ENCODE results near the gene CFI.
A peak's percentile ranks its signal among the peaks of the same experiment; 100 is the strongest.

Gene CFI

GRCh38 chr4:109833756-109834155 is 32.0 kb upstream of the CFI start:
- no peaks in the 10 kb centered on the region for H3K4me1 ChIP-seq (ENCODE audit: insufficient read depth, low read length, poor library complexity, severe bottlenecking)
- H3K27me3 ChIP-seq (ENCODE audit: insufficient read depth, low read length, poor library complexity, severe bottlenecking), result no peaks in the 10 kb centered on the region
- no peaks in the 10 kb centered on the region for H3K36me3 ChIP-seq (ENCODE audit: insufficient read depth, low read length)
- no peak overlapping the region for H3K9ac ChIP-seq (ENCODE audit: low read depth, low read length, poor library complexity, severe bottlenecking)
- TF ChIP-seq EZH2phosphoT487 (IDR thresholded peaks at IDR 0.05; ENCODE audit: borderline replicate concordance) (no peak), CTCF (conservative IDR thresholded peaks at IDR 0.05; ENCODE audit: low read length) (no peak)
- H4K20me1 ChIP-seq (ENCODE audit: insufficient read depth, low read length, poor library complexity, severe bottlenecking), result no peaks in the 10 kb centered on the region
- H3K9me3 ChIP-seq (ENCODE audit: insufficient read depth, low read depth, low read length), result no peaks in the 10 kb centered on the region
- no peak overlapping the region for H3K4me3 ChIP-seq (ENCODE audit: low read length, poor library complexity, severe bottlenecking)
- H3K9me2 ChIP-seq (replicated peaks; ENCODE audit: low read depth, low read length), result no peaks in the 10 kb centered on the region
- H2AFZ ChIP-seq (ENCODE audit: low read length), result no peak overlapping the region
- no peak overlapping the region for H3K4me2 ChIP-seq (ENCODE audit: low read depth, low read length, poor library complexity, severe bottlenecking)
- H3K79me2 ChIP-seq (ENCODE audit: insufficient read depth, low read length), result no peaks in the 10 kb centered on the region
- H3F3A ChIP-seq (ENCODE audit: low read depth), result no peaks in the 10 kb centered on the region

GRCh38 chr4:109827672-109828071 is 25.9 kb upstream of the CFI start, which contains the start of gene RRH:
TSS of gene RRH (plus strand) at chr4:109827972. CDS start at chr4:109828028, 56 bp downstream.
- TF ChIP-seq EZH2phosphoT487 (IDR thresholded peaks at IDR 0.05; ENCODE audit: borderline replicate concordance) (no peak), CTCF (conservative IDR thresholded peaks at IDR 0.05; ENCODE audit: low read length) (no peak)
- Histone ChIP-seq H4K20me1 (ENCODE audit: insufficient read depth, low read length, poor library complexity, severe bottlenecking) (no peaks in the 10 kb centered on the region), H3K79me2 (ENCODE audit: insufficient read depth, low read length) (no peaks in the 10 kb centered on the region), H3K4me1 (ENCODE audit: insufficient read depth, low read length, poor library complexity, severe bottlenecking) (no peaks in the 10 kb centered on the region), H3K9me2 (replicated peaks; ENCODE audit: low read depth, low read length) (no peaks in the 10 kb centered on the region), H3K4me2 (ENCODE audit: low read depth, low read length, poor library complexity, severe bottlenecking) (no peak within 1 kb of the TSS), H3K9me3 (ENCODE audit: insufficient read depth, low read depth, low read length) (no peaks in the 10 kb centered on the region), H2AFZ (ENCODE audit: low read length) (no peak within 1 kb of the TSS), H3K4me3 (ENCODE audit: low read length, poor library complexity, severe bottlenecking) (no peak within 1 kb of the TSS), H3K9ac (ENCODE audit: low read depth, low read length, poor library complexity, severe bottlenecking) (no peak within 1 kb of the TSS), H3F3A (ENCODE audit: low read depth) (no peaks in the 10 kb centered on the region), H3K36me3 (ENCODE audit: insufficient read depth, low read length) (peaks cover 21% of the 10 kb centered on the region; the same call in 1 of the 2 replicates), H3K27me3 (ENCODE audit: insufficient read depth, low read length, poor library complexity, severe bottlenecking) (no peaks in the 10 kb centered on the region)

- H3F3A ChIP-seq (ENCODE audit: low read depth), result no peaks in the 10 kb centered on the region
Observed at GRCh38 chr4:109826719-109827118, 24.9 kb upstream of the CFI start.

More at GRCh38 chr4:109826719-109827118, 24.9 kb upstream of the CFI start:
- Histone ChIP-seq H2AFZ (ENCODE audit: low read length) (no peak overlapping the region), H4K20me1 (ENCODE audit: insufficient read depth, low read length, poor library complexity, severe bottlenecking) (no peaks in the 10 kb centered on the region), H3K9me2 (replicated peaks; ENCODE audit: low read depth, low read length) (no peaks in the 10 kb centered on the region), H3K27me3 (ENCODE audit: insufficient read depth, low read length, poor library complexity, severe bottlenecking) (no peaks in the 10 kb centered on the region), H3K9me3 (ENCODE audit: insufficient read depth, low read depth, low read length) (no peaks in the 10 kb centered on the region), H3K4me2 (ENCODE audit: low read depth, low read length, poor library complexity, severe bottlenecking) (no peak overlapping the region), H3K4me3 (ENCODE audit: low read length, poor library complexity, severe bottlenecking) (no peak overlapping the region), H3K4me1 (ENCODE audit: insufficient read depth, low read length, poor library complexity, severe bottlenecking) (peaks cover 3% of the 10 kb centered on the region), H3K79me2 (ENCODE audit: insufficient read depth, low read length) (0 out of 2 replicates have a peak, but pooled peaks cover under 1% of the 10 kb centered on the region), H3K9ac (ENCODE audit: low read depth, low read length, poor library complexity, severe bottlenecking) (no peak overlapping the region), H3K36me3 (ENCODE audit: insufficient read depth, low read length) (peaks cover 28% of the 10 kb centered on the region; the same call in 1 of the 2 replicates)
- TF ChIP-seq EZH2phosphoT487 (IDR thresholded peaks at IDR 0.05; ENCODE audit: borderline replicate concordance) (no peak), CTCF (conservative IDR thresholded peaks at IDR 0.05; ENCODE audit: low read length) (peak; percentile 72)

All from Loucy (cell line).